C4-2B (cell line): Measurements from ENCODE around the gene ST8SIA1.

Experiments
- H3K27ac ChIP-seq: fragments of 450-650 bp; 2 replicates; pipeline ENCODE4 v1.5.1; 2017
- CTCF ChIP-seq: fragments of 450-650 bp; conservative IDR thresholded peaks from 2 replicates; pipeline ENCODE4 v1.5.1; 2017; ENCODE audit warnings: mild to moderate bottlenecking
- ZFX ChIP-seq: fragments of 450-650 bp; IDR thresholded peaks from 2 replicates; pipeline ENCODE4 v1.6.1; 2017

Gene ST8SIA1

GRCh38 chr12:22271023-22271422 lies 63.5 kb downstream of the ST8SIA1 start:
- TF ChIP-seq ZFX (no peak), CTCF (no peak)

GRCh38 chr12:22268973-22269372 lies 65.5 kb downstream of the ST8SIA1 start:
- TF ChIP-seq ZFX (no peak), CTCF (no peak)
- no peak overlapping the region for H3K27ac ChIP-seq

More at GRCh38 chr12:22271023-22271422, 63.5 kb downstream of the ST8SIA1 start:
- H3K27ac ChIP-seq = no peak overlapping the region

GRCh38 chr12:22268406-22268805 lies 66.1 kb downstream of the ST8SIA1 start:
- TF ChIP-seq CTCF (no peak), ZFX (no peak)
- H3K27ac ChIP-seq = no peak overlapping the region

GRCh38 chr12:22266101-22266500 lies 68.4 kb downstream of the ST8SIA1 start:
- TF ChIP-seq CTCF (no peak), ZFX (no peak)
- H3K27ac ChIP-seq = no peak overlapping the region

GRCh38 chr12:22264380-22264779 lies 70.1 kb downstream of the ST8SIA1 start:
- TF ChIP-seq CTCF (no peak), ZFX (no peak)
- no peak overlapping the region for H3K27ac ChIP-seq

- TF ChIP-seq CTCF (no peak), ZFX (no peak)
- H3K27ac ChIP-seq = no peak overlapping the region
These were observed 72.2 kb downstream of the ST8SIA1 start for GRCh38 chr12:22262309-22262708.

GRCh38 chr12:22257100-22257499 lies 77.4 kb downstream of the ST8SIA1 start:
- TF ChIP-seq ZFX = no peak
- no peak for TF ChIP-seq CTCF
- no peak overlapping the region for H3K27ac ChIP-seq
